ENCODE results near the gene DHX34.

Gene DHX34

DNA sequence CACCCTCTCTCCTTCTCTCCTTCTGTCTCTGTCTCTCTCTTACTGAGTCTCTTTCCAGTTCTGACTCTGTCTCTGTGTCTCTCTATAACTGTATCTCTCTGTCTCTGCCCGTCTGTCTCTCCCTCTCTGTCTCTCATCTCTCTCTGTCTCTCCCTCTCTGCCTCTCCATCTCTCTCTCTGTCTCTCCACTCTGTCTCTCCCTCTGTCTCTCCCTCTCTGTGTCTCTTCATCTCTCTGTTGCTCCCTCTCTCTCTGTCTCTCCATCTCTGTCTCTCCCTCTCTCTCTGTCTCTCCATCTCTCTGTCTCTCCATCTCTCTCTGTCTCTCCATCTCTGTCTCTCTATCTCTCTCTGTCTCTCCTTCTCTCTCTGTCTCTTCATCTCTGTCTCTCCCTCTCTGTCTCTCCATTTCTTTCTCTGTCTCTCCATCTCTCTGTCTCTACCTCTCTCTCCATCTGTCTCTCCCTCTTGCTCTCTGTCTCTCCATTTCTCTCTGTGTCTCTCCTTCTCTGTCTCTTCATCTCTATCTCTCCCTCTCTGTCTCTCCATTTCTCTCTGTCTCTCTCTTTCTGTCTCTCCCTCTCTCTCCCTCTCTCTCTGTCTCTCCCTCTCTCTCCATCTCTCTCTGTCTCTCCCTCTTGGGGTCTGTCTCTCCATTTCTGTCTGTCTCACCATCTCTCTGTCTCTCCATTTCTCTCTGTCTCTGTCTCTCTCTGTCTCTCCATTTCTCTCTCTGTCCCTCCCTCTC lies 73.5 kb downstream of the DHX34 start:
- ChIA-PET POLR2A (no interaction called here), CTCF (no interaction called here)
- H3K36me3 ChIP-seq (ENCODE audit: control insufficient read depth in 2 of 2, insufficient read depth in 1 of 2, low read length in 2 of 2): no peaks in the 10 kb centered on the region
- H3K4me1 ChIP-seq (ENCODE audit: control insufficient read depth, insufficient read depth, low read length): peaks cover 11% of the 10 kb centered on the region
- peak overlapping the region; percentile 16; the same call in 1 of the 2 replicates for H3K27ac ChIP-seq (ENCODE audit: extremely low read depth, low read depth, low read length)
- H3K4me3 ChIP-seq (ENCODE audit: low read depth, low read length): no peak overlapping the region; the same call in 1 of the 2 replicates
- no peaks in the 10 kb centered on the region for H3K9me3 ChIP-seq (ENCODE audit: control insufficient read depth, insufficient read depth, low read depth, low read length)
- TF ChIP-seq ZNF677 (tag by site-specific recombination; IDR thresholded peaks at IDR 0.05) (no peak), ZNF266 (tag by site-specific recombination; IDR thresholded peaks at IDR 0.05; ENCODE audit: low read depth) (peak; percentile 39), ZNF133 (tag by site-specific recombination; IDR thresholded peaks at IDR 0.05) (no peak; the same call in 1 of the 2 replicates), ZNF214 (tag by site-specific recombination; IDR thresholded peaks at IDR 0.05; ENCODE audit: borderline replicate concordance) (no peak), ZNF114 (tag by site-specific recombination; IDR thresholded peaks at IDR 0.05) (0 out of 2 replicates have a peak, but pooled peaks have one; percentile 64), ZNF112 (tag by site-specific recombination; IDR thresholded peaks at IDR 0.05) (no peak), ZXDB (tag by site-specific recombination; IDR thresholded peaks at IDR 0.05) (no peak), ZNF211 (tag by site-specific recombination; IDR thresholded peaks at IDR 0.05; ENCODE audit: low read depth) (no peak), ZNF626 (tag by site-specific recombination; IDR thresholded peaks at IDR 0.05) (no peak), ZNF785 (tag by site-specific recombination; IDR thresholded peaks at IDR 0.05) (0 out of 2 replicates have a peak, but pooled peaks have one; percentile 12), ZNF404 (tag by site-specific recombination; IDR thresholded peaks at IDR 0.05) (no peak), ZNF629 (tag by site-specific recombination; IDR thresholded peaks at IDR 0.05) (no peak), ZNF610 (tag by site-specific recombination; IDR thresholded peaks at IDR 0.05; ENCODE audit: borderline replicate concordance) (no peak), ZBTB20 (tag by site-specific recombination; IDR thresholded peaks at IDR 0.05) (0 out of 2 replicates have a peak, but pooled peaks have one; percentile 3), ZNF791 (tag by site-specific recombination; IDR thresholded peaks at IDR 0.05) (peak; percentile 26; the same call in 1 of the 2 replicates), KLF10 (tag by site-specific recombination; IDR thresholded peaks at IDR 0.05) (no peak), ZNF10 (tag by site-specific recombination; IDR thresholded peaks at IDR 0.05) (no peak), ZNF416 (tag by site-specific recombination; IDR thresholded peaks at IDR 0.05) (peak; percentile 42; the same call in 1 of the 2 replicates), FEZF1 (tag by site-specific recombination; IDR thresholded peaks at IDR 0.05) (no peak), ZNF658 (tag by site-specific recombination; IDR thresholded peaks at IDR 0.05) (no peak), ZNF521 (tag by site-specific recombination; IDR thresholded peaks at IDR 0.05) (no peak), ZNF391 (tag by site-specific recombination; IDR thresholded peaks at IDR 0.05; ENCODE audit: borderline replicate concordance, low read depth) (no peak), ZNF202 (tag by site-specific recombination; IDR thresholded peaks at IDR 0.05; ENCODE audit: borderline replicate concordance) (no peak; the same call in 1 of the 2 replicates), ZNF138 (tag by site-specific recombination; IDR thresholded peaks at IDR 0.05; ENCODE audit: borderline replicate concordance) (no peak), ZNF146 (tag by site-specific recombination; IDR thresholded peaks at IDR 0.05) (no peak), MZF1 (tag by site-specific recombination; IDR thresholded peaks at IDR 0.05; ENCODE audit: borderline replicate concordance) (no peak), ZNF366 (tag by site-specific recombination; conservative IDR thresholded peaks at IDR 0.05) (peak; percentile 92), ZNF121 (tag by site-specific recombination; IDR thresholded peaks at IDR 0.05) (no peak), ZNF548 (tag by site-specific recombination; IDR thresholded peaks at IDR 0.05) (no peak)
- TF ChIP-seq, protein P1, sequence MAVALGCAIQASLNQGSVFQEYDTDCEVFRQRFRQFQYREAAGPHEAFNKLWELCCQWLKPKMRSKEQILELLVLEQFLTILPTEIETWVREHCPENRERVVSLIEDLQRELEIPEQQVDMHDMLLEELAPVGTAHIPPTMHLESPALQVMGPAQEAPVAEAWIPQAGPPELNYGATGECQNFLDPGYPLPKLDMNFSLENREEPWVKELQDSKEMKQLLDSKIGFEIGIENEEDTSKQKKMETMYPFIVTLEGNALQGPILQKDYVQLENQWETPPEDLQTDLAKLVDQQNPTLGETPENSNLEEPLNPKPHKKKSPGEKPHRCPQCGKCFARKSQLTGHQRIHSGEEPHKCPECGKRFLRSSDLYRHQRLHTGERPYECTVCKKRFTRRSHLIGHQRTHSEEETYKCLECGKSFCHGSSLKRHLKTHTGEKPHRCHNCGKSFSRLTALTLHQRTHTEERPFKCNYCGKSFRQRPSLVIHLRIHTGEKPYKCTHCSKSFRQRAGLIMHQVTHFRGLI (tag by site-specific recombination; IDR thresholded peaks at IDR 0.05): no peak
- TF ChIP-seq, protein P2, sequence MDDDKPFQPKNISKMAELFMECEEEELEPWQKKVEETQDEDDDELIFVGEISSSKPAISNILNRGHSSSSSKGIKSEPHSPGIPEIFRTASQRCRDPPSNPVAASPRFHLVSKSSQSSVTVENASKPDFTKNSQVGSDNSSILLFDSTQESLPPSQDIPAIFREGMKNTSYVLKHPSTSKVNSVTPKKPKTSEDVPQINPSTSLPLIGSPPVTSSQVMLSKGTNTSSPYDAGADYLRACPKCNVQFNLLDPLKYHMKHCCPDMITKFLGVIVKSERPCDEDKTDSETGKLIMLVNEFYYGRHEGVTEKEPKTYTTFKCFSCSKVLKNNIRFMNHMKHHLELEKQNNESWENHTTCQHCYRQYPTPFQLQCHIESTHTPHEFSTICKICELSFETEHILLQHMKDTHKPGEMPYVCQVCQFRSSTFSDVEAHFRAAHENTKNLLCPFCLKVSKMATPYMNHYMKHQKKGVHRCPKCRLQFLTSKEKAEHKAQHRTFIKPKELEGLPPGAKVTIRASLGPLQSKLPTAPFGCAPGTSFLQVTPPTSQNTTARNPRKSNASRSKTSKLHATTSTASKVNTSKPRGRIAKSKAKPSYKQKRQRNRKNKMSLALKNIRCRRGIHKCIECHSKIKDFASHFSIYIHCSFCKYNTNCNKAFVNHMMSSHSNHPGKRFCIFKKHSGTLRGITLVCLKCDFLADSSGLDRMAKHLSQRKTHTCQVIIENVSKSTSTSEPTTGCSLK (tag by site-specific recombination; IDR thresholded peaks at IDR 0.05): no peak
- TF ChIP-seq, protein P3, sequence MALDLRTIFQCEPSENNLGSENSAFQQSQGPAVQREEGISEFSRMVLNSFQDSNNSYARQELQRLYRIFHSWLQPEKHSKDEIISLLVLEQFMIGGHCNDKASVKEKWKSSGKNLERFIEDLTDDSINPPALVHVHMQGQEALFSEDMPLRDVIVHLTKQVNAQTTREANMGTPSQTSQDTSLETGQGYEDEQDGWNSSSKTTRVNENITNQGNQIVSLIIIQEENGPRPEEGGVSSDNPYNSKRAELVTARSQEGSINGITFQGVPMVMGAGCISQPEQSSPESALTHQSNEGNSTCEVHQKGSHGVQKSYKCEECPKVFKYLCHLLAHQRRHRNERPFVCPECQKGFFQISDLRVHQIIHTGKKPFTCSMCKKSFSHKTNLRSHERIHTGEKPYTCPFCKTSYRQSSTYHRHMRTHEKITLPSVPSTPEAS (tag by site-specific recombination; IDR thresholded peaks at IDR 0.05): no peak
- TF ChIP-seq, protein P4, sequence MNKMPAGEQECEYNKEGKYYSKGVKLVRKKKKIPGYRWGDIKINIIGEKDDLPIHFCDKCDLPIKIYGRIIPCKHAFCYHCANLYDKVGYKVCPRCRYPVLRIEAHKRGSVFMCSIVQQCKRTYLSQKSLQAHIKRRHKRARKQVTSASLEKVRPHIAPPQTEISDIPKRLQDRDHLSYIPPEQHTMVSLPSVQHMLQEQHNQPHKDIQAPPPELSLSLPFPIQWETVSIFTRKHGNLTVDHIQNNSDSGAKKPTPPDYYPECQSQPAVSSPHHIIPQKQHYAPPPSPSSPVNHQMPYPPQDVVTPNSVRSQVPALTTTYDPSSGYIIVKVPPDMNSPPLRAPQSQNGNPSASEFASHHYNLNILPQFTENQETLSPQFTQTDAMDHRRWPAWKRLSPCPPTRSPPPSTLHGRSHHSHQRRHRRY (tag by site-specific recombination; IDR thresholded peaks at IDR 0.05): no peak
